ENCODE data around the gene HIKESHI.
"Not testable (repeated sequence)": the region's sequence is repeated elsewhere in the genome, so short reads cannot be mapped to it uniquely, and the experiment has no call there.

The HIKESHI gene

GRCh38 chr11:86335131-86335767, 33.2 kb downstream of the HIKESHI start:
- H3K36me3 ChIP-seq, result peaks cover 12 to 42% (median 30%) of the 10 kb centered on the region in 3 donors
- TF ChIP-seq CTCF (IDR thresholded peaks at IDR 0.05), result no peak
- H3K27ac ChIP-seq, result no peak overlapping the region
- H3K4me3 ChIP-seq, result no peak overlapping the region
- H3K27me3 ChIP-seq, result no peaks in the 10 kb centered on the region
- peaks cover 0 to 15% (median 0%) of the 10 kb centered on the region in 4 donors for H3K4me1 ChIP-seq
- H3K9me3 ChIP-seq, result no peaks in the 10 kb centered on the region
- intact Hi-C loops (cut with DNase I; ENCODE audit: low total_unique reads), result no loop called here
- no peak for DNase-seq

- no peak for DNase-seq
- Histone ChIP-seq H3K36me3 (peaks cover 12 to 42% (median 30%) of the 10 kb centered on the region in 3 donors), H3K27me3 (no peaks in the 10 kb centered on the region), H3K4me1 (no peaks in the 10 kb centered on the region), H3K9me3 (no peaks in the 10 kb centered on the region), H3K27ac (no peak overlapping the region), H3K4me3 (no peak overlapping the region)
- TF ChIP-seq CTCF (IDR thresholded peaks at IDR 0.05), result no peak
- intact Hi-C loops (cut with DNase I; ENCODE audit: low total_unique reads), result no loop called here
Observed at GRCh38 chr11:86337227-86337626, 35.2 kb downstream of the HIKESHI start.

- intact Hi-C loops (cut with DNase I; ENCODE audit: low total_unique reads), result no loop called here
- no peaks in the 10 kb centered on the region for H3K9me3 ChIP-seq
- peaks cover 0 to 7% (median 0%) of the 10 kb centered on the region in 4 donors for H3K4me1 ChIP-seq
- no peaks in the 10 kb centered on the region for H3K27me3 ChIP-seq
- no peak overlapping the region for H3K4me3 ChIP-seq
- no peak for TF ChIP-seq CTCF (IDR thresholded peaks at IDR 0.05)
- peaks cover 11 to 38% (median 35%) of the 10 kb centered on the region in 3 donors for H3K36me3 ChIP-seq
- DNase-seq, result no peak
- H3K27ac ChIP-seq, result no peak overlapping the region
Observed at GRCh38 chr11:86341382-86341781, 39.3 kb downstream of the HIKESHI start.

- intact Hi-C loops (cut with DNase I; ENCODE audit: low total_unique reads), result no loop called here
- H3K36me3 ChIP-seq, result peaks cover 10 to 13% (median 10%) of the 10 kb centered on the region in 3 donors
- H3K4me3 ChIP-seq, result no peak overlapping the region
- no peak overlapping the region for H3K27ac ChIP-seq
- no peaks in the 10 kb centered on the region for H3K27me3 ChIP-seq
- TF ChIP-seq CTCF (IDR thresholded peaks at IDR 0.05), result no peak
- H3K4me1 ChIP-seq, result peaks cover 0 to 7% (median 0%) of the 10 kb centered on the region in 4 donors
- H3K9me3 ChIP-seq, result no peaks in the 10 kb centered on the region
- no peak for DNase-seq
Observed at GRCh38 chr11:86346513-86346912, 44.5 kb downstream of the HIKESHI start.

- no peaks in the 10 kb centered on the region for H3K4me1 ChIP-seq
- no peak overlapping the region for H3K4me3 ChIP-seq
- TF ChIP-seq CTCF (IDR thresholded peaks at IDR 0.05), result no peak
- DNase-seq, result no peak
- no peak overlapping the region for H3K27ac ChIP-seq
- no peaks in the 10 kb centered on the region for H3K9me3 ChIP-seq
- no peaks in the 10 kb centered on the region for H3K36me3 ChIP-seq
- intact Hi-C loops (cut with DNase I; ENCODE audit: low total_unique reads), result no loop called here
- H3K27me3 ChIP-seq, result no peaks in the 10 kb centered on the region
Observed at GRCh38 chr11:86355256-86355655, 53.2 kb downstream of the HIKESHI start.

- H3K36me3 ChIP-seq; H3K4me1 ChIP-seq; H3K27ac ChIP-seq; H3K27me3 ChIP-seq; DNase-seq; H3K9me3 ChIP-seq; intact Hi-C loops (cut with DNase I; ENCODE audit: low total_unique reads); H3K4me3 ChIP-seq: not testable (repeated sequence)
Observed at GRCh38 chr11:86357412-86357811, 55.4 kb downstream of the HIKESHI start.

Data from tibial artery (tissue), 4 donors.